Body of pancreas (tissue), 4 donors: ENCODE measurements around the gene SRGAP1. TPM values are rescaled to one million over a fixed set of nuclear protein-coding genes. Genes with fewer than 3 reads are reported as not detected.
A peak's percentile ranks its signal among the peaks of the same experiment; 100 is the strongest.

ENCODE experiments used
- ATAC-seq: fragments of 150-250 bp; one replicate; pipeline ENCODE4 v1.9.1; 2016
- DNase-seq, 4 donors: peaks; one replicate each; pipeline ENCODE4 v3.0.0-alpha.2; 2019
- H3K27ac ChIP-seq, 4 donors: fragments of 200-600 bp; sonication (generic); 1 replicate in 3 of 4; 2 replicates in 1 of 4; pipeline versions ENCODE4 v1.5.1 to v1.6.1; 2016 to 2019; ENCODE audit warnings: mild to moderate bottlenecking in 1 of 4, mixed read lengths in 1 of 4, moderate library complexity in 1 of 4
- H3K27me3 ChIP-seq, 2 donors: fragments of 200-600 bp; sonication (generic); one replicate each; pipeline ENCODE4 v1.6.0; 2016; ENCODE audit warnings: mild to moderate bottlenecking in 1 of 2
- H3K36me3 ChIP-seq, 2 donors: fragments of 200-600 bp; sonication (generic); replicated peaks in 1 of 2; 2 replicates each; pipeline ENCODE4 v1.5.1; 2016; ENCODE audit warnings: low read depth in 2 of 2; ENCODE audit not compliant: insufficient read depth in 1 of 2
- H3K4me1 ChIP-seq: fragments of 200-600 bp; sonication (generic); one replicate; pipeline ENCODE4 v1.6.0; 2016
- H3K4me3 ChIP-seq, 2 donors: fragments of 200-600 bp; sonication (generic); 1 replicate in 1 of 2; 2 replicates in 1 of 2; pipeline ENCODE4 v1.5.1; 2016 to 2019
- H3K9me3 ChIP-seq, 3 donors: fragments of 200-600 bp; sonication (generic); 1 replicate in 2 of 3; 2 replicates in 1 of 3; pipeline ENCODE4 v1.5.1; 2016
- POLR2A ChIP-seq, 3 donors: fragments of 450-650 bp; IDR thresholded peaks; one replicate each; pipeline ENCODE4 v1.6.1; 2016; ENCODE audit warnings: antibody characterized with exemption in 3 of 3, mild to moderate bottlenecking in 2 of 3
- WGBS, 2 donors: methylation state at CpG; one replicate each; pipeline ENCODE4 v1.1.5; 2017; 5-methylcytosine and 5-hydroxymethylcytosine counted together
- intact Hi-C: fragments of 100-400 bp; cut with DNase I; formaldehyde crosslinking; loops from one replicate; pipeline ENCODE4 v1.15.1; 2023
- total RNA-seq, 2 donors: library from RNA; depleted of rRNA; stranded (reverse); fragments of >200 nt; gene quantifications; one replicate each; pipeline ENCODE4 v1.1.0, GENCODE V29; 2016
- TF ChIP-seq, protein P1 (sequence below), 7 experiments: fragments of 450-650 bp in 4 of 7; fragments of 200-600 bp in 3 of 7; sonication (generic) in 3 of 7; IDR thresholded peaks; one replicate each; pipeline ENCODE4 v1.5.1; 2016 to 2019; ENCODE audit warnings: antibody characterized with exemption in 7 of 7

The SRGAP1 gene
- total RNA-seq, 2 donors from 2014 or later, result 8.8 to 14.8 TPM

GRCh38 chr12:64087761-64088160 lies 243.3 kb downstream of the SRGAP1 start:
- H3K9me3 ChIP-seq, result no peaks in the 10 kb centered on the region
- no peak for DNase-seq

DNA sequence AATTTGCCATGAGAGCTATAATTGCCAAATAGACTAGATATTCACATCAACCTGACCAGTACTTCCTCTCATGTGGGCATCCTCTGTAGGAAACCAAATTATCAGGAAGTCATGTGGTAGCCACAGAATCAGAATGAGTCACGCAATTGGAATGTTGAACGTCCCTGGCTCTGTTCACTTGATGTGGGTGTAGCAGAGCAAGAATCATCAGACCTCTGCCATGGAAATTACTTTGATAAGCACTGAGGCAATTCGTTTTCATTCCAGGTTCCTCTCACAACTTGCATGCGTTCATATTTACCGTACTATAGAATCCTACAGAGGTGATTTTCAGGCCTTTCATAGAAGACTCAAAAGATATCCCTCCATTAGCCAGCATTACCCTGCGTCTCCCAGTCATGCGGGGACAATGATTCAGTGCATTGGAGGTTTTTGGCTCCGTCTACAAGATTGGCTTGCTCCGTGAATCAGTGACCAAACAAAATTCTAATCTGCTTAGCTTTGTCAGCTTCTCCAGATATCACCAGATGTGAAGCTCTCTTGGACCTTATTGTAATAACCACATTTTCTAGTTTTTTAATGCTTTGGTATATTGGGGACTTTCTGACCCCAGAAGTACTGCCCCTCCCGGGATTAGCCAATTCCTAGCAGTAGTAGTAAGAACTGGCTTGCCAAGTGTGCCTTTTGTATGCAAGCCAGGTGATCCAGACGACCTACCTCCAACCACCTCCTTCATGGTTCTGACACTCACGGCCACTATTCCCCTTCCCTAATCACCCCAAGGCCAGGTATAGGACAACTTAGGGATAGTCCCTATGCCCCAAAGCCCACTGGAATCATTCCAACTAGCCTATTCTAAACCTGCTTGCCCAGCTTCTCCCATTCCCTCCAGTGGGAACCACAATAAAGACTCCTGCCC lies 244.2 kb downstream of the SRGAP1 start:
- no peaks in the 10 kb centered on the region for H3K36me3 ChIP-seq
- peak in 2 of 3 donors; percentile 32 to 33 for TF ChIP-seq POLR2A (IDR thresholded peaks at IDR 0.05)
- TF ChIP-seq, protein P1, sequence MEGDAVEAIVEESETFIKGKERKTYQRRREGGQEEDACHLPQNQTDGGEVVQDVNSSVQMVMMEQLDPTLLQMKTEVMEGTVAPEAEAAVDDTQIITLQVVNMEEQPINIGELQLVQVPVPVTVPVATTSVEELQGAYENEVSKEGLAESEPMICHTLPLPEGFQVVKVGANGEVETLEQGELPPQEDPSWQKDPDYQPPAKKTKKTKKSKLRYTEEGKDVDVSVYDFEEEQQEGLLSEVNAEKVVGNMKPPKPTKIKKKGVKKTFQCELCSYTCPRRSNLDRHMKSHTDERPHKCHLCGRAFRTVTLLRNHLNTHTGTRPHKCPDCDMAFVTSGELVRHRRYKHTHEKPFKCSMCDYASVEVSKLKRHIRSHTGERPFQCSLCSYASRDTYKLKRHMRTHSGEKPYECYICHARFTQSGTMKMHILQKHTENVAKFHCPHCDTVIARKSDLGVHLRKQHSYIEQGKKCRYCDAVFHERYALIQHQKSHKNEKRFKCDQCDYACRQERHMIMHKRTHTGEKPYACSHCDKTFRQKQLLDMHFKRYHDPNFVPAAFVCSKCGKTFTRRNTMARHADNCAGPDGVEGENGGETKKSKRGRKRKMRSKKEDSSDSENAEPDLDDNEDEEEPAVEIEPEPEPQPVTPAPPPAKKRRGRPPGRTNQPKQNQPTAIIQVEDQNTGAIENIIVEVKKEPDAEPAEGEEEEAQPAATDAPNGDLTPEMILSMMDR (IDR thresholded peaks at IDR 0.05), result peak in 1 of 7 experiments; percentile 2
- no peak overlapping the region for H3K4me3 ChIP-seq
- H3K4me1 ChIP-seq, result peaks cover 27% of the 10 kb centered on the region
- peak; percentile 73 to 89 (median 82) for DNase-seq
- WGBS, 2 donors, result 8 to 12% methylated on average over 12 of the region's 12 CpGs
- H3K27me3 ChIP-seq, result no peaks in the 10 kb centered on the region
- intact Hi-C loops, result no loop called here
- ATAC-seq, result peak; percentile 95
- H3K9me3 ChIP-seq, result no peaks in the 10 kb centered on the region
- peak overlapping the region; percentile 84 to 91 (median 88) for H3K27ac ChIP-seq

More at GRCh38 chr12:64087761-64088160, 243.3 kb downstream of the SRGAP1 start:
- Histone ChIP-seq H3K4me1 (peaks cover 37% of the 10 kb centered on the region), H3K27me3 (no peaks in the 10 kb centered on the region), H3K27ac (peak overlapping the region in 3 of 4 donors; percentile 84 to 91 (median 90)), H3K36me3 (no peaks in the 10 kb centered on the region), H3K4me3 (no peak overlapping the region)
- WGBS, 2 donors, result 64 to 82% methylated on average over 2 of the region's 2 CpGs
- ATAC-seq, result no peak
- TF ChIP-seq POLR2A (IDR thresholded peaks at IDR 0.05), result no peak
- TF ChIP-seq, protein P1 (IDR thresholded peaks at IDR 0.05), result no peak
- intact Hi-C loops, result no loop called here

- H3K9me3 ChIP-seq, result no peaks in the 10 kb centered on the region
- H3K4me1 ChIP-seq, result peaks cover 21% of the 10 kb centered on the region
- DNase-seq, result no peak
- intact Hi-C loops, result no loop called here
- no peaks in the 10 kb centered on the region for H3K27me3 ChIP-seq
- no peak for TF ChIP-seq POLR2A (IDR thresholded peaks at IDR 0.05)
- TF ChIP-seq, protein P1 (IDR thresholded peaks at IDR 0.05), result no peak
- H3K4me3 ChIP-seq, result no peak overlapping the region
- no peaks in the 10 kb centered on the region for H3K36me3 ChIP-seq
- no peak for ATAC-seq
- peak overlapping the region; percentile 1 to 91 (median 46) for H3K27ac ChIP-seq
- 93 to 97% methylated on average over 1 of the region's 1 CpG for WGBS, 2 donors
Measured at GRCh38 chr12:64090047-64090446, 245.5 kb downstream of the SRGAP1 start.

GRCh38 chr12:64091186-64091585 lies 246.7 kb downstream of the SRGAP1 start:
- ATAC-seq (no peak), DNase-seq (no peak)
- Histone ChIP-seq H3K4me1 (peaks cover 21% of the 10 kb centered on the region), H3K27me3 (no peaks in the 10 kb centered on the region), H3K27ac (no peak overlapping the region), H3K9me3 (no peaks in the 10 kb centered on the region), H3K4me3 (no peak overlapping the region), H3K36me3 (no peaks in the 10 kb centered on the region)
- WGBS, 2 donors, result 53 to 70% methylated on average over 4 of the region's 4 CpGs
- intact Hi-C loops, result no loop called here
- TF ChIP-seq, protein P1 (IDR thresholded peaks at IDR 0.05), result no peak
- TF ChIP-seq POLR2A (IDR thresholded peaks at IDR 0.05), result no peak
